ENCODE results near the gene PDE6G. TPM values are rescaled to one million over a fixed set of nuclear protein-coding genes. Genes with fewer than 3 reads are reported as not detected.

Gene PDE6G
- total RNA-seq, 1 experiment from 2014 or later, result 0.85 TPM

- Histone ChIP-seq H3K36me3 (ENCODE audit: control insufficient read depth, insufficient read depth, low read length) (peaks cover 16% of the 10 kb centered on the region), H3K27ac (ENCODE audit: low read length) (no peak overlapping the region), H3K4me3 (ENCODE audit: low read depth in 2 of 2, low read length in 2 of 2) (no peak overlapping the region), H3K27me3 (ENCODE audit: control insufficient read depth, insufficient read depth, low read length) (no peaks in the 10 kb centered on the region), H3K4me1 (ENCODE audit: control insufficient read depth, insufficient read depth, low read length) (no peaks in the 10 kb centered on the region), H3K9me3 (ENCODE audit: control insufficient read depth, insufficient read depth, low read depth, low read length) (no peaks in the 10 kb centered on the region)
- ATAC-seq, result 0 out of 2 replicates have a peak, but pooled peaks have one; percentile 38
- ChIA-PET CTCF (interaction anchor here (0.6 to 0.9 kb wide), 2 partner anchors 14 to 18 kb away, joined by 5 read pairs; no protein-coding TSS in a partner anchor), POLR2A (no interaction called here)
- in situ Hi-C loops (cut with HindIII; ENCODE audit: low pct_unique_long_range_greater_than_20kb, low sequenced_read_pairs) (no loop called here), intact Hi-C loops (cut with micrococcal nuclease; ENCODE audit: unreplicated experiment) (no loop called here)
- no peak for TF ChIP-seq SIN3A (IDR thresholded peaks at IDR 0.05; ENCODE audit: borderline replicate concordance, insufficient read depth, low read depth, low read length)
- no peak for TF ChIP-seq POLR2AphosphoS5 (IDR thresholded peaks at IDR 0.05; ENCODE audit: low read depth, low read length)
- TF ChIP-seq CTCF (IDR thresholded peaks at IDR 0.05), result no peak; the same call in 1 of the 2 replicates
- no peak for DNase-seq (ENCODE audit: low read depth, low spot score)
- no TSS peak for BruUV-seq (replicated peaks)
These were observed 37.3 kb upstream of the PDE6G start for GRCh38 chr17:81693509-81694210.

- in situ Hi-C loops (cut with HindIII; ENCODE audit: low pct_unique_long_range_greater_than_20kb, low sequenced_read_pairs) (no loop called here), intact Hi-C loops (cut with micrococcal nuclease; ENCODE audit: unreplicated experiment) (no loop called here)
- ChIA-PET POLR2A (no interaction called here), CTCF (no interaction called here)
- ATAC-seq, result no peak
- H3K36me3 ChIP-seq (ENCODE audit: control insufficient read depth, insufficient read depth, low read length), result peaks cover 19% of the 10 kb centered on the region
- no peaks in the 10 kb centered on the region for H3K9me3 ChIP-seq (ENCODE audit: control insufficient read depth, insufficient read depth, low read depth, low read length)
- TF ChIP-seq POLR2AphosphoS5 (IDR thresholded peaks at IDR 0.05; ENCODE audit: low read depth, low read length) (no peak), TCF7L2 (IDR thresholded peaks at IDR 0.05; ENCODE audit: low read depth, low read length) (no peak), SIN3A (IDR thresholded peaks at IDR 0.05; ENCODE audit: borderline replicate concordance, insufficient read depth, low read depth, low read length) (no peak), REST (IDR thresholded peaks at IDR 0.05; ENCODE audit: insufficient read depth in 1 of 2, low read depth in 2 of 2, low read length in 1 of 2) (no peak), CTCF (IDR thresholded peaks at IDR 0.05) (no peak)
- H3K4me1 ChIP-seq (ENCODE audit: control insufficient read depth, insufficient read depth, low read length), result no peaks in the 10 kb centered on the region
- no TSS peak for BruUV-seq (replicated peaks)
- no peaks in the 10 kb centered on the region for H3K27me3 ChIP-seq (ENCODE audit: control insufficient read depth, insufficient read depth, low read length)
- no peak overlapping the region for H3K27ac ChIP-seq (ENCODE audit: low read length)
- H3K4me3 ChIP-seq (ENCODE audit: low read depth in 2 of 2, low read length in 2 of 2), result no peak overlapping the region
- DNase-seq (ENCODE audit: low read depth, low spot score), result no peak
These were observed 35.3 kb upstream of the PDE6G start for GRCh38 chr17:81691608-81692007.
